Left cardiac atrium (tissue), 4 donors: Measurements from ENCODE around the gene ERAL1. TPM values are rescaled to one million over a fixed set of nuclear protein-coding genes. Genes with fewer than 3 reads are reported as not detected.
A peak's percentile ranks its signal among the peaks of the same experiment; 100 is the strongest.

Experiments
- ATAC-seq, 2 donors: fragments of 200-7000 bp; cut with Tn5 transposase; one replicate each; pipeline ENCODE4 v1.9.1; 2020; ENCODE audit warnings: mild to moderate bottlenecking in 2 of 2, moderate library complexity in 2 of 2
- DNase-seq: peaks from one replicate; pipeline ENCODE4 v3.0.0-alpha.2; 2020
- intact Hi-C, 2 donors: fragments of 100-400 bp; cut with DNase I; formaldehyde crosslinking; loops; one replicate each; pipeline versions ENCODE4 v1.14.1 to v1.15.1; 2022 to 2023
- microRNA-seq, 2 donors: library from miRNA; unstranded; fragments of <30 nt; microRNA quantifications; one replicate each; pipeline ENCODE4 v1.2.0, GENCODE V29; 2020
- total RNA-seq, 2 donors: library from RNA; stranded (reverse); fragmentation: NEBNext Ultra II Directional; extraction: Animal tissue kit (Norgen Biotek cat#: 25700); gene quantifications; one replicate each; pipeline ENCODE4 v1.2.1, GENCODE V29; 2021
- donor health status: DM: no; HTN: yes; CAD: no.
- donor health status: DM: no; HTN: yes; CAD: no; lungs with severe emphysema.
- donor health status: DM: yes; HTN: yes; CAD: no.
- donor health status: Dilated cardiomyopathy.

The ERAL1 gene
- total RNA-seq, 2 donors from 2014 or later: 29.0 to 30.2 TPM

- DNase-seq: peak; percentile 49
- ATAC-seq: peak; percentile 44 to 71
- intact Hi-C loops: loop anchor here in 1 of 2 donors (10.0 kb wide), 1 partner anchor 144 kb away; no protein-coding TSS in a partner anchor
Measured at GRCh38 chr17:28908640-28909167, 53.9 kb downstream of the ERAL1 start.

- DNase-seq: no peak
- no peak for ATAC-seq
- intact Hi-C loops: no loop called here
Measured at GRCh38 chr17:28910534-28910933, 55.7 kb downstream of the ERAL1 start.

Small RNA genes lying within 50 kb of the gene (microRNA-seq; reads per million reads assigned to microRNA genes)
- 0 reads per million in 2 donors for gene MIR451B

Other genes starting within 250 kb of the ERAL1 start
- gene RSKR, start 240.8 kb upstream of the ERAL1 start, total RNA-seq: 1 to 10 TPM; 4.4 to 5.8 TPM
- gene BLTP2, start 209.9 kb upstream of the ERAL1 start, total RNA-seq: 10 to 100 TPM; 83.6 to 93.3 TPM
- 10 to 100 TPM; 32.9 to 33.7 TPM for gene SDF2, start 193.1 kb upstream of the ERAL1 start, total RNA-seq
- 10 to 100 TPM; 35.6 to 47.2 TPM for gene SUPT6H, start 192.8 kb upstream of the ERAL1 start, total RNA-seq
- 1 to 10 TPM in 1 of 2 donors, under 1 TPM in 1; 0.97 to 1.6 TPM for gene PROCA1, start 143.1 kb upstream of the ERAL1 start, total RNA-seq
- gene RAB34, start 137.1 kb upstream of the ERAL1 start, total RNA-seq: 10 to 100 TPM; 37.2 to 53.8 TPM
- gene RPL23A, start 135.0 kb upstream of the ERAL1 start, total RNA-seq: 100 to 1,000 TPM; 894 to 914 TPM
- 1 to 10 TPM; 3.5 to 3.7 TPM for gene TLCD1, start 128.8 kb upstream of the ERAL1 start, total RNA-seq
- gene NEK8, start 126.2 kb upstream of the ERAL1 start, total RNA-seq: 1 to 10 TPM in 1 of 2 donors, under 1 TPM in 1; 0.85 to 1.3 TPM
- gene TRAF4, start 111.0 kb upstream of the ERAL1 start, total RNA-seq: 1 to 10 TPM; 6.6 to 9.8 TPM
- 10 to 100 TPM; 15.7 to 18.8 TPM for gene FAM222B, start 12.2 kb upstream of the ERAL1 start, total RNA-seq
- gene FLOT2, start 42.7 kb downstream of the ERAL1 start, total RNA-seq: 100 to 1,000 TPM in 1 of 2 donors, 10 to 100 TPM in 1; 89.9 to 107 TPM
- gene DHRS13, start 48.1 kb downstream of the ERAL1 start, total RNA-seq: 1 to 10 TPM; 2.8 to 3.7 TPM
- 10 to 100 TPM; 18.8 to 23.4 TPM for gene PHF12, start 96.5 kb downstream of the ERAL1 start, total RNA-seq
- under 1 TPM; 0.12 to 0.31 TPM for gene SEZ6, start 151.0 kb downstream of the ERAL1 start, total RNA-seq
- gene PIPOX, start 188.1 kb downstream of the ERAL1 start, total RNA-seq: under 1 TPM; 0.55 to 0.91 TPM